OCI-LY3 (cell line): ENCODE data around the gene NSRP1.

Source experiments
- EZH2phosphoT487 ChIP-seq: fragments of 200-600 bp; shearing (Covaris generic); IDR thresholded peaks from 2 replicates; pipeline ENCODE4 v1.6.1; 2018; ENCODE audit warnings: antibody characterized with exemption, mixed run types, low read depth
- TF ChIP-seq, protein P1 (sequence below): fragments of 200-600, 300-600 bp; sonication (generic); IDR thresholded peaks from 2 replicates; pipeline ENCODE4 v1.5.1; 2014; ENCODE audit warnings: antibody characterized with exemption, low read length, low read depth

DNA sequence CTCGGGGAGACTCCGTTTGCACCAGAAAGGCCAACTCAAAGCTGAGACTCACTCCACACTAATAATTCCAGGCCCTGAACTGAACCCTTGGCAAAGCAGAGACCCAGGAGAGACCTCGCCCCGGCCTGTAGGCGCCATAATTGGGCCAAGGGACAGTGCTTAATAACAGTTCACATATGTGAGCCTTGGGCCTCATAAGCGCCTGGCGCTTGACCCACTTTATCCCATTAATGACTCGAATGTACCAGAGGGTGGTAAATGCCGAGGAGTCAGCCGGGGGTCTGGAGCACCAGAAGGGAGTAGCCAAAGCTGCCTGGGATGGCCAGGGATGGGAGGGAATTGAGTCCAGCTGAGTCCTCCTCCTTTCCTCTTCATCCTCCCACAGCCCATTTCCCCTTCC is 94.3 kb downstream of the NSRP1 start:
- TF ChIP-seq, protein P1, sequence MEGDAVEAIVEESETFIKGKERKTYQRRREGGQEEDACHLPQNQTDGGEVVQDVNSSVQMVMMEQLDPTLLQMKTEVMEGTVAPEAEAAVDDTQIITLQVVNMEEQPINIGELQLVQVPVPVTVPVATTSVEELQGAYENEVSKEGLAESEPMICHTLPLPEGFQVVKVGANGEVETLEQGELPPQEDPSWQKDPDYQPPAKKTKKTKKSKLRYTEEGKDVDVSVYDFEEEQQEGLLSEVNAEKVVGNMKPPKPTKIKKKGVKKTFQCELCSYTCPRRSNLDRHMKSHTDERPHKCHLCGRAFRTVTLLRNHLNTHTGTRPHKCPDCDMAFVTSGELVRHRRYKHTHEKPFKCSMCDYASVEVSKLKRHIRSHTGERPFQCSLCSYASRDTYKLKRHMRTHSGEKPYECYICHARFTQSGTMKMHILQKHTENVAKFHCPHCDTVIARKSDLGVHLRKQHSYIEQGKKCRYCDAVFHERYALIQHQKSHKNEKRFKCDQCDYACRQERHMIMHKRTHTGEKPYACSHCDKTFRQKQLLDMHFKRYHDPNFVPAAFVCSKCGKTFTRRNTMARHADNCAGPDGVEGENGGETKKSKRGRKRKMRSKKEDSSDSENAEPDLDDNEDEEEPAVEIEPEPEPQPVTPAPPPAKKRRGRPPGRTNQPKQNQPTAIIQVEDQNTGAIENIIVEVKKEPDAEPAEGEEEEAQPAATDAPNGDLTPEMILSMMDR: no peak
- TF ChIP-seq EZH2phosphoT487: no peak
